A549 treated with AZD9567 at 1 μM for 4 hours (cell line): Measurements from ENCODE around the gene OR7C2. TPM values are rescaled to one million over a fixed set of nuclear protein-coding genes. Genes with fewer than 3 reads are reported as not detected.

Experiments used
- total RNA-seq: library from RNA; stranded (reverse); fragments of 200-300 nt; extraction: Qiagen RNA extraction; gene quantifications from 5 replicates; pipeline ENCODE4 v1.2.3, GENCODE V29; 2022; ENCODE audit not compliant: insufficient read depth

Gene OR7C2
- total RNA-seq, result not detected in 5 replicates

GRCh38 chr19:14941189-14941588, at the start of gene OR7C2:
Gene OR7C2, plus strand, starts transcription at chr19:14941489. Its CDS starts 0 bp downstream, at chr19:14941489.

GRCh38 chr19:14979476-14980255, 38.4 kb downstream of the OR7C2 start, which contains the start of gene SLC1A6:
Gene SLC1A6, minus strand, starts transcription at chr19:14979864. Its CDS starts 6,954 bp downstream, at chr19:14972910.

Other genes starting within 250 kb of the OR7C2 start
- gene ADGRE2, start 162.9 kb upstream of the OR7C2 start, total RNA-seq, result 0.71 to 1.1 TPM (median 0.85 TPM) in 4 of 5 replicates, not detected in the other
- gene OR7A5, start 106.3 kb upstream of the OR7C2 start, total RNA-seq, result not detected in 5 replicates
- gene OR7C1, start 106.3 kb upstream of the OR7C2 start, total RNA-seq, result not detected in 5 replicates
- gene OR7A10, start 92.6 kb upstream of the OR7C2 start, total RNA-seq, result not detected in 5 replicates
- not detected in 5 replicates for gene OR7A17, start 55.4 kb upstream of the OR7C2 start, total RNA-seq
- not detected in 5 replicates for gene SLC1A6, start 38.4 kb downstream of the OR7C2 start, total RNA-seq
- gene CASP14, start 108.0 kb downstream of the OR7C2 start, total RNA-seq, result not detected in 5 replicates
- gene OR1I1, start 140.7 kb downstream of the OR7C2 start, total RNA-seq, result not detected in 5 replicates
- gene SYDE1, start 165.9 kb downstream of the OR7C2 start, total RNA-seq, result 13.1 to 17.7 TPM (median 15.1 TPM) in 5 replicates